ENCODE results near the gene UGT1A5.

GRCh38 chr2:233789554-233789953, 76.8 kb downstream of the UGT1A5 start:
- TF ChIP-seq FEZF1 (tag by site-specific recombination; IDR thresholded peaks at IDR 0.05) (no peak), CTCF (tag by site-specific recombination; IDR thresholded peaks at IDR 0.05) (no peak)

Data from HEK293 (cell line).